GM19452 (cell line): Measurements from ENCODE around the gene MOB4.
"Not testable (repeated sequence)": the region's sequence is repeated elsewhere in the genome, so short reads cannot be mapped to it uniquely, and the experiment has no call there.

Experiments used
- ATAC-seq: cut with Tn5 transposase; IDR thresholded peaks from one replicate; pipeline ENCODE4 v1.9.1; 2021; ENCODE audit not compliant: unreplicated experiment

MOB4 gene

DNA sequence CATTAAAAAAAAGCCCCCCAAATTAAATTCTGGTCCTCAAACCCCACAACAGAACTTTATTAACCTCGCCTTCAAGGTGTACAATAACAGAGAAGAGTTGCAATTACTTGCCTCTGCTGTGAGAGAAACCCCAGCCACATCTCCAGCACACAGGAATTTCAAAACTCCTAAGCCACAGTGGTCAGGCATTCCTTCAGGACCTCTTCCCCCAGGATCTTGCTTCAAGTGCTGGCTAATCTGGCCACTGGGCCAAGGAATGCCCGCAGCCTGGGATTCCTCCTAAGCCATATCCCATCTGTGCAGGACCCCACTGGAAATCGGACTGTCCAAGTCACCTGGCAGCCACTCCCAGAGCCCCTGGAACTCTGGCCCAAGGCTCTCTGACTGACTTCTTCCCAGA, 64.3 kb downstream of the MOB4 start:
- ATAC-seq: not testable (repeated sequence)

DNA sequence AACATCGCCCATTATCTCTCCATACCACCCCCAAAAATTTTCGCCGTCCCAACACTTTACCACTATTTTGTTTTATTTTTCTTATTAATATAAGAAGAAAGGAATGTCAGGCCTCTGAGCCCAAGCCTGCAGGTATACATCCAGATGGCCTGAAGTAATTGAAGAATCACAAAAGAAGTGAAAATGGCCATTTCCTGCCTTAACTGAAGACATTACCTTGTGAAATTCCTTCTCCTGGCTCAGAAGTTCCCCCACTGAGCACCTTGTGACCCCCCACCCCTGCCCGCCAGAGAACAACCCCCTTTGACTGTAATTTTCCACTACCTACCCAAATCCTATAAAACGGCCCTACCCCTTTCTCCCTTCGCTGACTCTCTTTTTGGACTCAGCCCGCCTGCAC, 71.4 kb downstream of the MOB4 start:
- not testable (repeated sequence) for ATAC-seq

DNA sequence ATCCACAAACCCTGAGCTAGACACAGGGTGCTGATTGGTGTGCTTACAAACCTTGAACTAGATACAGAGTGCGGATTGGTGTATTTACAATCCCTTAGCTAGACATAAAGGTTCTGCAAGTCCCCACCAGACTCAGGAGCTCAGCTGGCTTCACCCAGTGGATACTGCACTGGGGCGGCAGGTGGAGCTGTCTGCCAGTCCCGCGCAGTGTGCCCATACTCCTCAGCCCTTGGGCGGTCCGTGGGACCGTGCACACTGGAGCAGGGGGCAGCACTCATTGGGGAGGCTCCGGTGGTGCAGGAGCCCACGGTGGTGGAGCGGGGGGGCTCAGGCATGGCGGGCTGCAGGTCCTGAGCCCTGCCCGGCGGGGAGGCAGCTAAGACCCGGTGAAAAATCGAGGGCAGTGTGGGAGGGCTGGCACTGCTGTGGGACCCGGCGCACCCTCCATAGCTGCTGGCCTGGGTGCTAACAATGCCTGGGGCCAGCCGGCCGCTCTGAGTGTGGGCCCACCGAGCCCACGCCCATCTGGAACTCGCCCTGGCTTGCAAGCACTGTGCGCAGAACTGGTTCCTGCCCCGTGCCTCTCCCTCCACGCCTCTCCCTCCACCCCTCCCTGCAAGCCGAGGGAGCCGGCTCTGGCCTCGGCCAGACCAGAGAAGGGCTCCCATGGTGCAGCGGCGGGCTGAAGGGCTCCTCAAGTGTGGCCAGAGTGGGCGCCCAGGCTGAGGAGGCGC, 75.6 kb downstream of the MOB4 start:
- no peak for ATAC-seq

DNA sequence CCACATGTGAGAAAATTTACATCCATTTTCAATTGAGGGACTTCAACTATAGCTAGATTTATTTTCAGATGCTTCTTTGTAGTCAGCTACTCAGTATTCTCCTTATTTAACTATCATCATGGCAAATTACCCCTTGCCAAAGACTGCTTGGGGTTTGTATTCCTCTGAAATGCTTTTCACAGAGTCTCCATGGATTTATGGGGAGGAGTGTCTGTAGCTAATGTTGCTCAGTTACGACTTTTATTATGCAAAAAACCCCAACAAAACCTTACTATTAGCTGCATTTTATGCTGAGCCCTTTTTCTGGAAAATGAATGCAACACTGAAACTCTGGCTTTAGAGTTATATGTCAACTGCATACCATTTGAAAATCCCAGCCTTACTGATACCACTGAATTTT, 80.9 kb downstream of the MOB4 start:
- no peak for ATAC-seq

DNA sequence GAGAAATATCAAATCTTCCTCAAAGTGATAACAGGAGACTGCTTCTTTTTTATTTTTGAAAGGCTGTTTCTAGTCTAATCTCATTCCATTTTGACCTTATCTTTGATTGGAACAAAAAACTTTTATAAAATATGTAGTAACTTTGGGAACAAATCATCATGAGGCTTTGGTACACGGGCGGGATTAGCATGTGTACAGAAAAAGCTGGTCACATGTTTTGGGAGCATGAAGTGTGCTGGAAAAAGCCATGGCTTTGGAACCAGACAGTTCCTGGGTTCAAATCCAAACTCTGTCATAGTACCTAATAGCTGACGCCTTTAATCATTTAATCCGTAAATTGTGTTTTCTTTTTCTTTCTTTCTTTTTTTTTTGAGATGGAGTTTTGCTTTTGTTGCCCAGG, 81.3 kb downstream of the MOB4 start:
- ATAC-seq: no peak

DNA sequence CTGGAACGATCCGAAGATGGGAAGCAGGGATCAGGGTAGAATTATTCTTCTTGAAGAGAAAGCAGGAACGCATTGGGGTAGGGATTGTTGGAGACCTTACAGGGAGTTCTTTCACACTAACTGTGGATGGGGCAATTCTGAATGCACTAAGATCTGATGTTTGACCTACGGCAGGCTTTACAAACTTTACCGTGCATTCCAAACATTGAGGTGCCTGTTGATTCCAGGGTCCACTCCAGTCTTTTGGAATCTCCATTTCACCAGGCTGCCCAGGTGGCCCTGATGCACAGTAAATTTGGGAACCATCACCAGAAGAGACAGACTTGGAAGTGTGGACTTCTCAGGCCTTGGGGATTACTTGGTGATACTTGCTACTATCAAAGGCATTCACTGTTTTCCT, 82.6 kb downstream of the MOB4 start:
- no peak for ATAC-seq

DNA sequence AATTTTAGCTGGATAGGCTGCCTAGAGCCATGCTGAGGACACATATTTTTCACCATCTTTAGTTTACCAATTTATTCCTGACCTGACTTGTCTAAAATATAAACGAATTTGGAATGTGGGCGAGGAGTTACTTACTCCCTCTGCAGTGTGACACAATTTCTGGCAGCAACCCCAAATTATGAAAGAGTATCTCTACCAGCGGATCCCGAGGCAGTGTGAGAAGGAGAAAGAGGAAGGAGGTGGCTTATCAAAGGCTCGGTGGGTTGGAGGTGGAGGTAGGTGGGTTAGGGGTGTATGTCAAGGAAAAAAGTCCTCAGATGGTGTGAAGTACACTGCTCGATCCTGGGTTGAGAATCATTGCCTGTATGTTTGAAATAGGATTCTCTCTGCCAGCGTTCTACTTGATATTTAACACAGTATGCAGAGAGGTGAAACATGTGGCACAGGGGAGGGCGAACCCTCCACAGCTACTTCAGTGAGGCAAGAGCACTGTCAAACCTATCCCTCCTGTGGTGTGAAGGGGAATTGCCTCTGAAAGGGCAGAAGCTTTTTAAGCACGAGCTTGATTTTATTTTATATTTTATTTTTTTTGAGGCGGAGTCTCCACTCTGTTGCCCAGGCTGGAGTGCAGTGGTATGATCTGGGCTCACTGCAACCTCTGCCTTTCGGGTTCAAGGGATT, 83.6 kb downstream of the MOB4 start:
- no peak for ATAC-seq

DNA sequence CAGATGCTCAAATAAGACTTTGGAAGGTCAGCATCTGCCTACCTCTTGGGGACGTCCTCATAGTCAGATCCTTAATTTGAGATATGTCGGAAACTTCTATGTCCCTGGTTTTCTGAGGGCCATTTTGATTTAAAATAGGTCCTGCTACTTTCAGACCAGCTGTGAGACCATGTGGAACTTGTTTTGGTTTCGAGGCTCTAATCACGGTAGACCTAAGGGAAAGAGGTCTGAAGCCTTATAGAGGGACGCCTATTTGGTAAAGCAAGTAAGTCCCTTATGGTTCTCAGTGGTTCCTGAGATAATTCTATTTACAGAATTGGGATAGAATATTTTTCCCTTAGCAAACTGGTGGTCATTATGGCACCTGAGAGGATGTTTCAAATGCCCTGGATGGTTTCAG, 84.4 kb downstream of the MOB4 start:
- ATAC-seq: no peak

DNA sequence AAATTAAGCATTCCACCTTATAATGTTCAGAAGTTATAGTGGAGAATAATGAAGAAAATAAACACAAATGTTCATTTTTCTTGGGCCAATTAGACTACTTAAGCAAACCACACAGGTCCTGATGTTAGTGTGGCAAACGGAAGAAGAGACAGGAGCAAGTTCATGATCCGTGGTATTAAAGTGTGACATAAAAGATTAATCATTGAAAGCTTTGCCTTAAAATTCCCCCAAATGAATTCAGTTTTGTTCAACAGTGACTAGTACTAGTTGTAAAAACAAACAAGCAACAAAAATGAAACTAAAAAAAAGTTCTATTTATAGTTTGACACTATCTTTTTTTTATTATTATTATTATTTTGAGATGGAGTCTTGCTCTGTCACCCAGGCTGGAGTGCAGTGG, 85.9 kb downstream of the MOB4 start:
- no peak for ATAC-seq
